Measurements from ENCODE around the gene HTR2C. TPM values are rescaled to one million over a fixed set of nuclear protein-coding genes. Genes with fewer than 3 reads are reported as not detected.
"Not testable (repeated sequence)": the region's sequence is repeated elsewhere in the genome, so short reads cannot be mapped to it uniquely, and the experiment has no call there.

The HTR2C gene
- not detected for polyA plus RNA-seq (2013, experiment 1 of 2; ENCODE audit: insufficient read length)
- polyA plus RNA-seq (2013, experiment 2 of 2; ENCODE audit: insufficient read length): not detected

GRCh38 chrX:114583646-114584374, at the start of gene HTR2C:
TSS of gene HTR2C (plus strand) at chrX:114584086. CDS start at chrX:114726937, 142,851 bp downstream.
- DNase-seq: no peak

GRCh38 chrX:114580336-114580735, 3.5 kb upstream of the HTR2C start:
- no peak for DNase-seq

GRCh38 chrX:114581528-114582263, 2.2 kb upstream of the HTR2C start:
- no peak for DNase-seq

GRCh38 chrX:114582264-114582632, 1.6 kb upstream of the HTR2C start:
- DNase-seq: no peak

GRCh38 chrX:114582698-114583395, 1.0 kb upstream of the HTR2C start:
- no peak for DNase-seq

- DNase-seq: no peak
These were observed 573 bp downstream of the HTR2C start for GRCh38 chrX:114584375-114584943.

GRCh38 chrX:114584983-114585842, 1.3 kb downstream of the HTR2C start:
- no peak for DNase-seq

GRCh38 chrX:114591121-114591520, 7.2 kb downstream of the HTR2C start:
- no peak for DNase-seq

GRCh38 chrX:114599305-114599704, 15.4 kb downstream of the HTR2C start:
- DNase-seq: no peak

- DNase-seq: no peak
These were observed 16.0 kb downstream of the HTR2C start for GRCh38 chrX:114599911-114600310.

- not testable (repeated sequence) for DNase-seq
These were observed 22.7 kb downstream of the HTR2C start for GRCh38 chrX:114606619-114607018.

GRCh38 chrX:114611018-114611619, 27.2 kb downstream of the HTR2C start:
- DNase-seq: peak; percentile 16

GRCh38 chrX:114615765-114616164, 31.9 kb downstream of the HTR2C start:
- DNase-seq: peak; percentile 16

- DNase-seq: no peak
These were observed 36.0 kb downstream of the HTR2C start for GRCh38 chrX:114619874-114620273.

- peak; percentile 2 for DNase-seq
These were observed 42.4 kb downstream of the HTR2C start for GRCh38 chrX:114626323-114626722.

- no peak for DNase-seq
These were observed 52.1 kb downstream of the HTR2C start for GRCh38 chrX:114635986-114636385.

GRCh38 chrX:114650351-114650750, 66.5 kb downstream of the HTR2C start:
- peak; percentile 1 for DNase-seq

- peak; percentile 82 for DNase-seq
These were observed 91.5 kb downstream of the HTR2C start for GRCh38 chrX:114675365-114675764.

GRCh38 chrX:114700533-114700932, 116.6 kb downstream of the HTR2C start:
- not testable (repeated sequence) for DNase-seq

GRCh38 chrX:114709406-114709805, 125.5 kb downstream of the HTR2C start:
- no peak for DNase-seq

- DNase-seq: peak; percentile 3
These were observed 126.7 kb downstream of the HTR2C start for GRCh38 chrX:114710571-114710970.
